Fibroblast of villous mesenchyme (primary cell): Measurements from ENCODE around the gene SGF29. TPM values are rescaled to one million over a fixed set of nuclear protein-coding genes. Genes with fewer than 3 reads are reported as not detected.

Experiments
- DNase-seq: peaks from one replicate; pipeline ENCODE4 v3.0.0-alpha.2; 2010; ENCODE audit warnings: low read depth
- H3K4me3 ChIP-seq: 2 replicates; pipeline ENCODE4 v1.5.1; 2011; ENCODE audit warnings: low read depth, mild to moderate bottlenecking, low read length
- total RNA-seq: library from RNA; depleted of rRNA; stranded (reverse); fragments of >200 nt; gene quantifications from 2 replicates; pipeline ENCODE4 v1.2.3, GENCODE V29; 2012
- TF ChIP-seq, protein P1 (sequence below): IDR thresholded peaks from 2 replicates; pipeline ENCODE4 v1.5.1; 2012; ENCODE audit warnings: low read depth, mild to moderate bottlenecking, low read length; ENCODE audit not compliant: insufficient read depth

The SGF29 gene
- total RNA-seq, 1 donor, result 11.2 TPM

DNA sequence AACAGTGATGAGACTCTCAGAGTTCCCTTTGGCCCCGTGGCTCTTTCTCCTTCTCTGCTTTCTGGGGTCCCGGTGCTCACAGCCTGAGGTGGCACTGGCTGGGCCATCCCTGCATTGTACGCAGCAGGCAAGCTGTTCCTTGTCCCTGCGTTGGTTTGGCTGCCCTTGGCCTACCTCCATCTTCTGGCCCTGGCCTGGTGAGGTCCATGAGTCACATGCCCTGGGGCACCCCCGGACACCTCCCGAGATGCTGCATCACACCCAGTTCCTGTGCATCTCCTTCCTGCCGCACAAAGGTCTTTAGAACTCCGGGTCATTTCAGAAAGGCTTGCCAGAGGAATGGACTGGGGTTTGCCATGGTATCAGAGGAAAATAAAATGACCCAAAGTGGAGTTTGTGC is 33.7 kb downstream of the SGF29 start:
- no peak for DNase-seq
- TF ChIP-seq, protein P1, sequence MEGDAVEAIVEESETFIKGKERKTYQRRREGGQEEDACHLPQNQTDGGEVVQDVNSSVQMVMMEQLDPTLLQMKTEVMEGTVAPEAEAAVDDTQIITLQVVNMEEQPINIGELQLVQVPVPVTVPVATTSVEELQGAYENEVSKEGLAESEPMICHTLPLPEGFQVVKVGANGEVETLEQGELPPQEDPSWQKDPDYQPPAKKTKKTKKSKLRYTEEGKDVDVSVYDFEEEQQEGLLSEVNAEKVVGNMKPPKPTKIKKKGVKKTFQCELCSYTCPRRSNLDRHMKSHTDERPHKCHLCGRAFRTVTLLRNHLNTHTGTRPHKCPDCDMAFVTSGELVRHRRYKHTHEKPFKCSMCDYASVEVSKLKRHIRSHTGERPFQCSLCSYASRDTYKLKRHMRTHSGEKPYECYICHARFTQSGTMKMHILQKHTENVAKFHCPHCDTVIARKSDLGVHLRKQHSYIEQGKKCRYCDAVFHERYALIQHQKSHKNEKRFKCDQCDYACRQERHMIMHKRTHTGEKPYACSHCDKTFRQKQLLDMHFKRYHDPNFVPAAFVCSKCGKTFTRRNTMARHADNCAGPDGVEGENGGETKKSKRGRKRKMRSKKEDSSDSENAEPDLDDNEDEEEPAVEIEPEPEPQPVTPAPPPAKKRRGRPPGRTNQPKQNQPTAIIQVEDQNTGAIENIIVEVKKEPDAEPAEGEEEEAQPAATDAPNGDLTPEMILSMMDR, result no peak
- no peak overlapping the region for H3K4me3 ChIP-seq

DNA sequence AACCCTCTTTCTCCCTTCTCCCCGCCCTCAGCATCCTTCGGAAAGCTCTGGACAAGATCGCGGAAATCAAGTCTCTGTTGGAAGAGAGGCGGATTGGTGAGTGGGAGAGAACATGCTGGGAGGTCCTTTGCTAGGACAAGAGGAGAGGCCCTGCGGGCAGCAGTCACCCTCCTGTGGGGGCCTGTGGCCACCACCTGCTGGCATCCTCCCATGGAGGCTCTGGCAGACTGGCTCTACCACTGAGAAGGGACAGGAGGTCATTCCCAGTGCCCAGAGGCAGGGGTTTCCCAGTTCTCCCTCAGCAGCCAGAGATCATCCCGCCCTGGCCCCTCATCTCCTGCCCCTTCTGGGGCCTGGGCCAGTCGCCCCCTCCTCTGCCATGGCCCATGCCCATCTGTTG is 35.3 kb downstream of the SGF29 start:
- DNase-seq, result no peak
- H3K4me3 ChIP-seq, result no peak overlapping the region
- TF ChIP-seq, protein P1, result no peak

DNA sequence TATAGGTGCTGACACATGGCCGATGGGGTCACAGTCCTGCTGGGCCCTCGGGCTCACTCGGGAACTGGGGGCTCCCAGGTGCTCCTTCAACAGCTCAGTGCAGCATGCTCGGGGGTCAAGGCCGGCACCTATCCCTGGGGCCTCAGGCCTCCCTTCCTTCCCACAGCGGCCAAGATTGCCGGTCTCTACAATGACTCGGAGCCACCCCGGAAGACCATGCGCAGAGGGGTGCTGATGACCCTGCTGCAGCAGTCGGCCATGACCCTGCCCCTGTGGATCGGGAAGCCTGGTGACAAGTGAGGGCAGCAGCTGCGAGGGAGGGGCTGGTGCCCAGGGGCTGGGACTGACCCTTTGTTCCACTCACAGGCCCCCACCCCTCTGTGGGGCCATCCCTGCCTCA is 36.2 kb downstream of the SGF29 start:
- no peak for DNase-seq
- no peak overlapping the region for H3K4me3 ChIP-seq
- TF ChIP-seq, protein P1, result no peak

DNA sequence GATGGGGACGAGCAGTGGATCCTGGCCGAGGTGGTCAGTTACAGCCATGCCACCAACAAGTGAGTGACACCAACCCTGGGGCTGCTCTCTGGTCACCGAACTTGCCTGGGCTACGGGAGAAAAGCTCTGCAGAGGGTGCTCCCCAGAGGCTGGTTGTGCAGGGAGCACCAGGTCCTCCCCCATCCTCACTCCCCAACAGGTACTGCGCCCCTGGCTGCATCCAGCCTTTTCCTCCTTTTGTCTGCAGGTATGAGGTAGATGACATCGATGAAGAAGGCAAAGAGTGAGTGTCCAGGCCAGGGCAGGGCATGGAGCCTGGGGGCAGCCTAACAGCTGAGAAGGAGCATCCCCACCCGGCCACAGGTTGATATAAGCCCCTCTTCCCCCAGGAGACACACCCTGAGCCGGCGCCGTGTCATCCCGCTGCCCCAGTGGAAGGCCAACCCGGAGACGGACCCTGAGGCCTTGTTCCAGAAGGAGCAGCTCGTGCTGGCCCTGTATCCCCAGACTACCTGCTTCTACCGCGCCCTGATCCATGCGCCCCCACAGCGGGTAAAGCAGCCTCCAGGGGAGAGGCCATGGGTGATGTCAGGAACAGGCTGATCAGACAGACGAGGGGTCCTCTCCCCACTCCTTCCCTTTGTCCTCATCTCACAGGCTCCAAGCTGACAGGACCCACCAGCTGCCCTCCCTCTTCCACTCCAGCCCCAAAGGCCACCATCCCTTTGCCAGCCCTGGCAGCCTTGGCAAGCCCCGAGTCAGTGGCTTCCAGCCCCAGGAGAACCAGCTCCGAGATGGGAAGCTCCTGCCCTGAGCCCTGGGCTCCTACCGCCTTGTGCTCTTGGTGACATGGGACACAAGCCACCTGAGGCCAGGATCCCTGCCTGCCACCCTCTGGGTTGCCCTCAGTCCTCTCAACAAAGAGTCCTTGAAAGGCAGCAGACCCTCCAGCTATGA is 36.9 kb downstream of the SGF29 start:
- TF ChIP-seq, protein P1, result no peak
- no peak overlapping the region for H3K4me3 ChIP-seq
- no peak for DNase-seq

DNA sequence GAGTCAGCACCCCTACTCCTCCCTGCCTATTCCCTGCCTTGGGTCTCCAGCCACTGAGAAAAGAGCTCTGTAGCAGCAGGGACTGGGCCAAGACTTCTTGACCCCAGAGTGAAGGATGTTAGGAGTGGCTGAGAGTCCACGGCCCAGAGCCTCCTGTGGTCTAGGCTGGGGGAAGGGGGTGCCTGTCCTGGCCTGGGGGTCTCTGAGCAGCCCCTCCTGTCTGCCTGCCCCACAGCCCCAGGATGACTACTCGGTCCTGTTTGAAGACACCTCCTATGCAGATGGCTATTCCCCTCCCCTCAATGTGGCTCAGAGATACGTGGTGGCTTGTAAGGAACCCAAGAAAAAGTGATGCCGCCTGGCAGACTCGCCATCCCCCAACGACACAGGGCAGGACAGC is 37.6 kb downstream of the SGF29 start:
- TF ChIP-seq, protein P1, result no peak

DNA sequence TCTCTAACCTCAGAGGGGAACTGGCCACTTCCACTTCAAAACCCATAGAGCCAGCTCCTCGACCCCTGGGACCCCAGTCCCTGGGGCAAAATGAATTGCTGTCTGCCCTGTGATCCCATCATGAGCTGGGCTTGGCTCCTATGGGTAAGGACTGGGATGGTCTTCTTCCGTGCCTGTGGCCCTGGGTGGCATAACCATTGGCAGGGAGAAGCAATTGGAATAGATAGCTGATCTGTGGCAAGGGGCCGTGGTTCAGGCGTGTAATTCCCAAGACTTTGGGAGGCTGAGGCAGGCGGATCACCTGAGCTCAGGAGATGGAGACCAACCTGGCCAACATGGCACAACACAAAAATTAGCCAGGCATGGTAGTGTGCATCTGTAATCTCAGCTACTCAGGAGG is 38.8 kb downstream of the SGF29 start:
- H3K4me3 ChIP-seq, result no peak overlapping the region
- no peak for DNase-seq
- TF ChIP-seq, protein P1, result no peak

More for the DNA sequence above, 37.6 kb downstream of the SGF29 start:
- DNase-seq, result no peak
- H3K4me3 ChIP-seq, result no peak overlapping the region
